ENCODE data around the gene ADD3. TPM values are rescaled to one million over a fixed set of nuclear protein-coding genes. Genes with fewer than 3 reads are reported as not detected.

ADD3 gene
- total and polyA plus RNA-seq, 2 donors from 2014 or later: 56.9 to 79.2 TPM

DNA sequence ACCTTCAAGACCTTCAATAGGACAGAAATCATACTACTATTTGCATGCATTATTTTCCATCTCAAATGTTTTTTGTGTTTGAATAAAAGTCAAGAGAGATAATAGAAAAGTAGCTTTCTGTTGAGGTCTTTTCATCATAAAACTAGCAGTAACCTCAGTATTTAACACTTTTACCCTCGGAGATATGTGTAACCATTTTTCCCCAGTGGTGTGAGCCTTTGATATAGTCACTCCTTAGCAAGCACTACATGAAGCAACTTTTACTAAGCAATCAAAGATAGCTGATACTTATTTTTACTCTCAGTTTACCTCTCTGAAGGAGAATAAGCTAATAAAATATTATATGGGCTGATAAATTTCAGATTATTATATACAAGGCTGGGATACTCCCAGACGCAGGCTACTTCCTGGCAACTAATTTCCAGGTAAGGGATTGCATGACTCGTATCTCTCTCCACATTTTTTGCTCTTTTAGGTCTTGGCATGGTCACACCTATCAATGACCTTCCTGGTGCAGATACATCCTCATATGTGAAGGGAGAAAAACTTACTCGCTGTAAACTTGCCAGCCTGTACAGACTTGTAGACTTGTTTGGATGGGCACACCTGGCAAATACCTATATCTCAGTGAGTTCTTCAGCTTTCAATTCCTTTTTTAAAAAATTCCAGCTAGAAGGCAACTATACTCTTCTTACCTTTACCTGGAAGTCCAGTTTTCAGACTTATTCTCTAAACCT lies 108.2 kb downstream of the ADD3 start:
- no peaks in the 10 kb centered on the region for H3K9me3 ChIP-seq (ENCODE audit: control insufficient read depth in 2 of 3, insufficient read depth in 1 of 3, low read length in 3 of 3)
- H3K27ac ChIP-seq (ENCODE audit: low read depth in 2 of 2, low read length in 2 of 2): no peak overlapping the region
- H3K4me1 ChIP-seq (ENCODE audit: control insufficient read depth in 2 of 3, insufficient read depth in 2 of 3, low read depth in 1 of 3, low read length in 3 of 3): peaks cover 0 to 2% (median 0%) of the 10 kb centered on the region in 3 donors
- H3K36me3 ChIP-seq (ENCODE audit: control insufficient read depth in 2 of 3, insufficient read depth in 3 of 3, low read length in 3 of 3): peaks cover 3 to 47% (median 14%) of the 10 kb centered on the region in 3 donors
- intact Hi-C loops (cut with DNase I): no loop called here
- no peaks in the 10 kb centered on the region for H3K27me3 ChIP-seq (ENCODE audit: control insufficient read depth, insufficient read depth, low read length)
- H3K4me3 ChIP-seq (ENCODE audit: low read length in 3 of 3): no peak overlapping the region
- DNase-seq (no peak), FAIRE-seq (no peak)
- H3K9ac ChIP-seq (ENCODE audit: low read length in 3 of 3): no peak overlapping the region
- TF ChIP-seq CTCF (IDR thresholded peaks at IDR 0.05; ENCODE audit: borderline replicate concordance, extremely low read depth, insufficient read depth): no peak

GRCh38 chr10:110118891-110119621 lies 111.3 kb downstream of the ADD3 start:
- Histone ChIP-seq H3K9me3 (ENCODE audit: control insufficient read depth in 2 of 3, insufficient read depth in 1 of 3, low read length in 3 of 3) (no peaks in the 10 kb centered on the region), H3K27me3 (ENCODE audit: control insufficient read depth, insufficient read depth, low read length) (no peaks in the 10 kb centered on the region), H3K36me3 (ENCODE audit: control insufficient read depth in 2 of 3, insufficient read depth in 3 of 3, low read length in 3 of 3) (peaks cover 10 to 43% (median 20%) of the 10 kb centered on the region in 3 donors), H3K4me1 (ENCODE audit: control insufficient read depth in 2 of 3, insufficient read depth in 2 of 3, low read depth in 1 of 3, low read length in 3 of 3) (peaks cover 0 to 2% (median 0%) of the 10 kb centered on the region in 3 donors), H3K4me3 (ENCODE audit: low read length in 3 of 3) (no peak overlapping the region), H3K27ac (ENCODE audit: low read depth in 2 of 2, low read length in 2 of 2) (peak overlapping the region in 1 of 2 donors; percentile 24), H3K9ac (ENCODE audit: low read length in 3 of 3) (no peak overlapping the region)
- no peak for TF ChIP-seq CTCF (IDR thresholded peaks at IDR 0.05; ENCODE audit: borderline replicate concordance, extremely low read depth, insufficient read depth)
- intact Hi-C loops (cut with DNase I): no loop called here
- FAIRE-seq: no peak
- DNase-seq: no peak

GRCh38 chr10:110123594-110123993 lies 115.8 kb downstream of the ADD3 start:
- no peak for TF ChIP-seq CTCF (IDR thresholded peaks at IDR 0.05; ENCODE audit: borderline replicate concordance, extremely low read depth, insufficient read depth)
- Histone ChIP-seq H3K36me3 (ENCODE audit: control insufficient read depth in 2 of 3, insufficient read depth in 3 of 3, low read length in 3 of 3) (peaks cover 14 to 43% (median 18%) of the 10 kb centered on the region in 3 donors), H3K4me3 (ENCODE audit: low read length in 3 of 3) (no peak overlapping the region), H3K27me3 (ENCODE audit: control insufficient read depth, insufficient read depth, low read length) (no peaks in the 10 kb centered on the region), H3K4me1 (ENCODE audit: control insufficient read depth in 2 of 3, insufficient read depth in 2 of 3, low read depth in 1 of 3, low read length in 3 of 3) (peaks cover 0 to 2% (median 0%) of the 10 kb centered on the region in 3 donors), H3K27ac (ENCODE audit: low read depth in 2 of 2, low read length in 2 of 2) (no peak overlapping the region), H3K9me3 (ENCODE audit: control insufficient read depth in 2 of 3, insufficient read depth in 1 of 3, low read length in 3 of 3) (no peaks in the 10 kb centered on the region), H3K9ac (ENCODE audit: low read length in 3 of 3) (no peak overlapping the region)
- intact Hi-C loops (cut with DNase I): no loop called here
- FAIRE-seq (no peak), DNase-seq (no peak)
